Spleen (tissue), 11 donors: Measurements from ENCODE around the gene LGALS3. TPM values are rescaled to one million over a fixed set of nuclear protein-coding genes. Genes with fewer than 3 reads are reported as not detected.
A peak's percentile ranks its signal among the peaks of the same experiment; 100 is the strongest.

Experiments used
- DNase-seq: peaks from one replicate; pipeline ENCODE4 v3.0.0-alpha.2; 2020
- H3K27ac ChIP-seq, 8 donors: fragments of 200-600 bp; sonication (generic) in 7 of 8; 1 replicate in 4 of 8; 2 replicates in 4 of 8; pipeline versions ENCODE4 v1.5.0 to v1.8.0; 2016 to 2021; ENCODE audit warnings: inconsistent platforms in 4 of 8, mild to moderate bottlenecking in 4 of 8, moderate library complexity in 1 of 8
- H3K27me3 ChIP-seq, 7 donors: fragments of 200-600 bp; sonication (generic) in 6 of 7; replicated peaks in 1 of 7; 1 replicate in 4 of 7; 2 replicates in 3 of 7; pipeline versions ENCODE4 v1.5.0 to v1.8.0; 2016 to 2021; ENCODE audit warnings: inconsistent platforms in 3 of 7, mild to moderate bottlenecking in 1 of 7
- H3K36me3 ChIP-seq, 6 donors: fragments of 200-600 bp; sonication (generic) in 5 of 6; 1 replicate in 4 of 6; 2 replicates in 2 of 6; pipeline versions ENCODE4 v1.5.0 to v1.8.0; 2016 to 2021; ENCODE audit warnings: inconsistent platforms in 2 of 6
- H3K4me1 ChIP-seq, 6 donors: fragments of 200-600 bp; sonication (generic) in 5 of 6; 1 replicate in 3 of 6; 2 replicates in 3 of 6; pipeline versions ENCODE4 v1.5.0 to v1.8.0; 2016 to 2021; ENCODE audit warnings: inconsistent platforms in 3 of 6
- H3K4me3 ChIP-seq, 8 donors: fragments of 200-600 bp; sonication (generic) in 7 of 8; 1 replicate in 4 of 8; 2 replicates in 4 of 8; pipeline versions ENCODE4 v1.5.0 to v1.8.0; 2016 to 2021; ENCODE audit warnings: inconsistent platforms in 4 of 8, mild to moderate bottlenecking in 4 of 8, moderate library complexity in 2 of 8
- H3K9me3 ChIP-seq, 8 donors: fragments of 200-600 bp; sonication (generic) in 7 of 8; 1 replicate in 4 of 8; 2 replicates in 4 of 8; pipeline versions ENCODE4 v1.5.0 to v1.8.0; 2016 to 2021; ENCODE audit warnings: inconsistent platforms in 4 of 8
- CTCF ChIP-seq, 11 experiments: fragments of 200-600 bp in 7 of 11; fragments of 450-650 bp in 4 of 11; sonication (generic) in 4 of 11; IDR thresholded peaks in 8 of 11; conservative IDR thresholded peaks in 3 of 11; 1 replicate in 7 of 11; 2 replicates in 4 of 11; pipeline versions ENCODE4 v1.4.0 to v1.8.0; 2016 to 2021; ENCODE audit warnings: antibody characterized with exemption in 11 of 11, inconsistent platforms in 4 of 11, mild to moderate bottlenecking in 1 of 11
- POLR2A ChIP-seq, 3 donors: fragments of 450-650 bp; IDR thresholded peaks; one replicate each; pipeline ENCODE4 v1.5.1; 2017; ENCODE audit warnings: antibody characterized with exemption in 3 of 3, mild to moderate bottlenecking in 1 of 3
- POLR2AphosphoS5 ChIP-seq, 3 donors: sonication (generic); formaldehyde crosslinking; IDR thresholded peaks; one replicate each; pipeline ENCODE4 v1.5.1; 2017; ENCODE audit warnings: antibody characterized with exemption in 3 of 3
- WGBS, 5 donors: extraction: QIAGEN DNeasy Blood & Tissue Kit in 3 of 5; methylation state at CpG; one replicate each; pipeline versions ENCODE4 v1.1.5 to v1.1.7; 2013 to 2018; 5-methylcytosine and 5-hydroxymethylcytosine counted together
- intact Hi-C: fragments of 100-400 bp; cut with DNase I; formaldehyde crosslinking; loops from one replicate; pipeline ENCODE4 v1.15.0; 2023; ENCODE audit warnings: low total_unique reads
- polyA plus RNA-seq, 3 donors: library from polyadenylated mRNA; stranded (reverse); fragments of 200-250 nt; gene quantifications; one replicate each; pipeline ENCODE4 v1.2.1, GENCODE V29; 2013
- total RNA-seq, 7 donors: library from RNA; depleted of rRNA in 3 of 7; stranded (reverse); fragments of >200 nt in 3 of 7; fragmentation: NEBNext Ultra II Directional in 4 of 7; extraction: Animal tissue kit (Norgen Biotek cat#: 25700) in 4 of 7; gene quantifications; one replicate each; pipeline versions ENCODE4 v1.1.0 to v1.2.1, GENCODE V29; 2016 to 2021
- donor health status: healthy with polysubstance abuse.
- donor health status: DM: no; HTN: no; CAD: no; lungs with moderate emphysema.
- donor health status: DM: no; HTN: no; CAD: no.
- donor health status: Bipolar disorder and iron deficiency.
- donor health status: healthy.
- donor health status: DM: no; HTN: no; CAD: no.
- donor health status: DM: yes; HTN: yes; CAD: no.

Gene LGALS3
- total and polyA plus RNA-seq, 10 donors: 37.4 to 201 (median 60.8) TPM

GRCh38 chr14:55136885-55137786 is 8.1 kb downstream of the LGALS3 start:
- 78 to 91% (median 83%) methylated on average over 12 of the region's 12 CpGs for WGBS, 5 donors
- H3K27ac ChIP-seq: peak overlapping the region in 7 of 8 donors; percentile 14 to 59 (median 51)
- intact Hi-C loops: no loop called here
- TF ChIP-seq CTCF (IDR thresholded peaks at IDR 0.05 in 8 of 11, conservative IDR thresholded peaks at IDR 0.05 in 3 of 11): no peak
- TF ChIP-seq POLR2AphosphoS5 (IDR thresholded peaks at IDR 0.05): no peak
- no peak for TF ChIP-seq POLR2A (IDR thresholded peaks at IDR 0.05)
- peaks cover 0 to 43% (median 9%) of the 10 kb centered on the region in 6 donors for H3K36me3 ChIP-seq
- H3K4me3 ChIP-seq: no peak overlapping the region
- no peaks in the 10 kb centered on the region for H3K9me3 ChIP-seq
- H3K4me1 ChIP-seq: peaks cover 0 to 63% (median 15%) of the 10 kb centered on the region in 6 donors
- H3K27me3 ChIP-seq: no peaks in the 10 kb centered on the region
- no peak for DNase-seq

GRCh38 chr14:55138091-55138490 is 9.0 kb downstream of the LGALS3 start:
- WGBS, 5 donors: 87 to 97% (median 94%) methylated on average over 3 to 7 of the region's 7 CpGs
- H3K27ac ChIP-seq: peak overlapping the region in 5 of 8 donors; percentile 10 to 59 (median 51)
- H3K4me3 ChIP-seq: no peak overlapping the region
- peaks cover 0 to 56% (median 13%) of the 10 kb centered on the region in 6 donors for H3K4me1 ChIP-seq
- no peaks in the 10 kb centered on the region for H3K9me3 ChIP-seq
- H3K36me3 ChIP-seq: peaks cover 0 to 52% (median 18%) of the 10 kb centered on the region in 6 donors
- no peak for DNase-seq
- intact Hi-C loops: no loop called here
- no peaks in the 10 kb centered on the region for H3K27me3 ChIP-seq
- TF ChIP-seq CTCF (IDR thresholded peaks at IDR 0.05 in 8 of 11, conservative IDR thresholded peaks at IDR 0.05 in 3 of 11) (no peak), POLR2A (IDR thresholded peaks at IDR 0.05) (no peak), POLR2AphosphoS5 (IDR thresholded peaks at IDR 0.05) (no peak)

GRCh38 chr14:55139141-55139540 is 10.1 kb downstream of the LGALS3 start:
- no peak overlapping the region for H3K4me3 ChIP-seq
- intact Hi-C loops: no loop called here
- TF ChIP-seq CTCF (IDR thresholded peaks at IDR 0.05 in 8 of 11, conservative IDR thresholded peaks at IDR 0.05 in 3 of 11) (no peak), POLR2AphosphoS5 (IDR thresholded peaks at IDR 0.05) (no peak), POLR2A (IDR thresholded peaks at IDR 0.05) (no peak)
- DNase-seq: no peak
- H3K9me3 ChIP-seq: no peaks in the 10 kb centered on the region
- H3K36me3 ChIP-seq: peaks cover 0 to 63% (median 24%) of the 10 kb centered on the region in 6 donors
- H3K27me3 ChIP-seq: no peaks in the 10 kb centered on the region
- H3K4me1 ChIP-seq: peaks cover 0 to 45% (median 11%) of the 10 kb centered on the region in 6 donors
- H3K27ac ChIP-seq: peak overlapping the region in 5 of 8 donors; percentile 2 to 57 (median 44)
